Activated naive CD4-positive, alpha-beta T cell treated with Interleukin-2 at 50 U/mL for 16 hours (primary cell): ENCODE results near the gene MACF1.
"Not testable (repeated sequence)": the region's sequence is repeated elsewhere in the genome, so short reads cannot be mapped to it uniquely, and the experiment has no call there.

Source experiments
- DNase-seq: peaks from one replicate; pipeline ENCODE4 v3.0.0-alpha.2; 2020

MACF1 gene

GRCh38 chr1:39204441-39205081 lies at the start of gene MACF1:
Gene MACF1, plus strand, starts transcription at chr1:39204695. Its CDS starts 328 bp downstream, at chr1:39205023.
- peak; percentile 42 for DNase-seq

DNA sequence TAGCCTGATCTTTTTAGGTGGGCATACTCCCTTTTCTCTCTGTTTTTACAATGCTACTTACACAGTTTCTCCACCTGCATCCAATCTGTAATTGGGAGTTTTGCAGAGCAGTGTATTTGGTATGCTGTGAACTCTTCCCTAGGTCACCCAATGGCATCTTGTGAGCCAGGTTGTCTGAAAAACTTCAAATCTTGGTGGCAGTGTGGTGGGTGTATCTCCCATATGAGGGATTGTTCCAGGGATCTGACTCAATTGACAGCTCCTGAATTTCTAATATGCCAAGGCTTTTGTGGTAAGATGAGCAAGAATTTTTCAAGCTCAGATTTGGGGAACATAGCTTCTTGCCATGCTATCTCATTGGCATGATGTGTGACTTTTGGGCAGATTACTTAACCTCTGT lies 47.2 kb upstream of the MACF1 start:
- no peak for DNase-seq

GRCh38 chr1:39158327-39159086 lies 46.0 kb upstream of the MACF1 start:
- DNase-seq = no peak

DNA sequence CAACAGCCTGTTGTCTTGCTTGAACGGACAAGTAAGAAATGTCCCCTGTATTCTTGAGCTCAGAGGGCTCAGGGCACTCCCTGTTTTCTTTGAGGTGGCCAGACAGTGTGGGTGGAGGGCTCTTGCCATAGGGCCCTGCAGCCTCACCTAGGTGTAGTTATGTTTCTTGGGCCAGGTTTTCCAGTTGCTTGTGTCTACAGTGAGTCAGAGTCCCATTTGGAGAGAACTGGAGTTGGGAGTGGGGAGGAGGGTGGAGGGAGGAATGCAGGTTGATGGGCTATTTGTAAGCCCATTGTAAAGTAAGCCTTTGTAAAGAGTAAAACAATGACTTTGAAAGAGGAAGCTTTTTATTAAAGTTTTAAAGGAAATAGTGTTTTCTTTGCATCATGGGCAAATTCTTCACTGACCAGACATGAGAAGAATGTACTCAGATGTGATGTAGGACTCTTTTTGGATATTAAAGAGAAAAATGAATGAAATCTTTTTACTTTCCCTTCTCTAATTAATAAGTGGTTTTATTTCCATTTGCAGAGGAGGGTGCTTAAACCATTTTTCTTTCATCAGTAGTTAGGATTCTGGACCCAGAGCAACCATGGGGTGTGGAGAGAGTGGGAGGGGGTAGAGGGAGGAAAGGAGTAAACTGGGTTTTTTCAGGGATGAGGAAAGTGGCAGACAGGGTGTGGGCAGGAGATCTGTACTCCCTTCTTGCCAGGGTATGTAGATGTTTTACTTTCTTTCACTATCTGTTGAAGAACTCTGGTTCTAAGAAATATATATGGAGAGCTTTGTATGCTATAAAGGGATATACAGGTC lies 45.1 kb upstream of the MACF1 start:
- no peak for DNase-seq

- DNase-seq = no peak
Measured at GRCh38 chr1:39160703-39161102, 43.8 kb upstream of the MACF1 start.

DNA sequence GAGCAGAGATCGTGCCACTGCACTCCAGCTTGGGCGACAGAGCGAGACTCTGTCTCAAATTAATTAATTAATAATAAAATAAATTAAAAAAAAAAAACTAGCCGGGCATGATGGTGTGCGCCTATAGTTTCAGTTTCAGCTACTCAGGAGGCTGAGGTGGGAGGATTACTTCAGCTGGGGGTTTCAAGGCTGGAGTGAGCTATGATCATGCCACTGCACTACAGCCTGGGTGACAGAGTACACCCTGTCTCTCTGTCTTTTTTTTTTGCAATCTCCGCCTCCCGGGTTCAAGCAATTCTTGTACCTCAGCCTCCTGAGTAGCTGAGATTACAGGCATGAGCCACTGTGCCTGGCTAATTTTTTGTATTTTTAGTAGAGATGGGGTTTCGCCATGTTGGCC lies 42.7 kb upstream of the MACF1 start:
- not testable (repeated sequence) for DNase-seq

- no peak for DNase-seq
Measured at GRCh38 chr1:39163469-39163868, 41.0 kb upstream of the MACF1 start.

DNA sequence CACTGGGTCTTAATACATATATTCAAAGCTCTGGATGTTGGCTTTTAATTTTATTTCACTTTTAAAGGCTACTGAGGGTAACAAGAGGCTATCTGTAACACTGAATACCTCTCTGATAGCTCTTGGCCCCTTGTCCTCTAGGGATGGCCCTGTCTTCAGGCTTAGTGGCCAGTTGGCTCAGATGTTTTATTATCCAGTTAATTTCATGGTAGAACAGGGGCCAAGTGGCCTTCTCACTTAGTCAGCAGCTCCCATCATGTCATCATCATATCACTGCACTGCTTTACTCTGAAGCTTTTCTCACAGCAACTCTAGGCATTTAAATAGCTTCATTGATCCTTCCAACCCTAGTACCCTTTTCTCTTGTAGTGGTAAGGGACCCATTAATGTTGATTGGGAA lies 40.2 kb upstream of the MACF1 start:
- no peak for DNase-seq

- DNase-seq = no peak
Measured at GRCh38 chr1:39165049-39165448, 39.4 kb upstream of the MACF1 start.

GRCh38 chr1:39165488-39165887 lies 39.0 kb upstream of the MACF1 start:
- no peak for DNase-seq

DNA sequence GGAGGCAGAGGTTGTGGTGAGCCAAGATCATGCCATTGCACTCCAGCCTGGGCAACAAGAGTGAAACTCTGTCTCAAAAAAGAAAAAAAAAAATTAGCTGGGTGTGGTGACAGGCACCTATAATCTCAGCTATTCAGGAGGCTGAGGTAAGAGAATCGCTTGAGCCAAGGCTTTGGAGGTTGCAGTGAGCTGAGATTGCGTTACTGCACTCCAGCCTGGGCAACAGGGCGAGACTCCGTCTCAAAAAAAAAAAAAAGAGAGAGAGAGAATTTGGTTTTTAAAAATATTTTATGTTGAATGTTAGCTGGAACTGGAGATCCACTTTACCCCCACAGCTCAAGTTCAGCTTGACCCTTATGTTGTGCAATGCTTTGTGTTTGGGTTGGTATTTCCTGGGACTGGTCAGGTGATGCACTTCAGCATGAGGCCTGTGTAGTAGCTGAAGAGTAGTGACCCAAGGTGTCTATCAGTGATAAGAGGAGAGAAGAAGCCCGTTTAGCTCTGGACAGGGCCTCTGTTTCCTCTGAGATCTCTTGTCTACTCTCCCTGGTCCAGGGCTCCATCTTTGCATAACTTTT lies 36.8 kb upstream of the MACF1 start:
- DNase-seq = no peak

GRCh38 chr1:39168301-39169080 lies 36.0 kb upstream of the MACF1 start:
- DNase-seq = no peak

DNA sequence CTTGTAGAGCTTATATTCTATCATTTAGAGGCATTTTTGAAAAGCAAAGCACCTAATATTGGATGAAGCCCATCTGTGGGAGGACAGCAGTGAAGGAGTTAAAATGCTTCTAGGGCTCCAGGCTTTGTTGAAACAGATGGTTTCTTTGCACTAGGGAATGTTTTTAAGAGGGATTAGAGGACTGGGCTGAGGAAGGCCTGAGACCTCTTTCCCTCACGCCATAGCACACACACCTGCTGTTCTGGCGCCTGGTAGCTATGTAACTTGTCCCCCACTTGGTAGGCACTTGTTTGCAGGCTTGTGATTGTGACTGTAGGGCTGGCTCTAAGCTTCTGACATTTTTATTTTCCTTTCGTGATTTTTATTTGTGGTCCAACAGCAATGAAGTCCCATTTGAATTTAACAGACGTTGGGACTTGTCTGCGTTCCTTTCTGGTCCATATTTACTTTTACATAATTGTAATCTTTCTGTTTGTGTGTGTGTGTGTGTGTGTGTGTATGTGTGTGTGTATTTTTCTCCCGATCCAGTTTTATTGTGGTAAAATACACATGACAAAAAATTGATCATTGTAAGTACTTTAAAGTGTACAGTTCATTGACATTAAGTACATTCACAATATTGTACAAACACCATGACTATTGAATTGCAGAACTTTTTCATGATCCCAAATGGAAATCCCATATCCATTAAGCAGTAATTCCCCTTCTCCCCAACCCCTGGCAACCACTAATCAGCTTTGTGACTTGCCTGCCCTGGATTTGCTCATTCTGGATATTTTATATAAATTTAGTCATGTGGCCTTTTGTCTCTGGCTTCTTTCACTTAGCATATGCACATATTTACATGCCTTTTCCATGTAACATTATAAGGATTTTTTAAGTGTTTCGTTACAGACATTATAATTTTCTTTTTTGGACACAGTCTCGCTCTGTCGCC lies 33.5 kb upstream of the MACF1 start:
- DNase-seq = no peak

- no peak for DNase-seq
Measured at GRCh38 chr1:39173119-39173994, 31.1 kb upstream of the MACF1 start.

- no peak for DNase-seq
Measured at GRCh38 chr1:39173995-39174380, 30.5 kb upstream of the MACF1 start.

DNA sequence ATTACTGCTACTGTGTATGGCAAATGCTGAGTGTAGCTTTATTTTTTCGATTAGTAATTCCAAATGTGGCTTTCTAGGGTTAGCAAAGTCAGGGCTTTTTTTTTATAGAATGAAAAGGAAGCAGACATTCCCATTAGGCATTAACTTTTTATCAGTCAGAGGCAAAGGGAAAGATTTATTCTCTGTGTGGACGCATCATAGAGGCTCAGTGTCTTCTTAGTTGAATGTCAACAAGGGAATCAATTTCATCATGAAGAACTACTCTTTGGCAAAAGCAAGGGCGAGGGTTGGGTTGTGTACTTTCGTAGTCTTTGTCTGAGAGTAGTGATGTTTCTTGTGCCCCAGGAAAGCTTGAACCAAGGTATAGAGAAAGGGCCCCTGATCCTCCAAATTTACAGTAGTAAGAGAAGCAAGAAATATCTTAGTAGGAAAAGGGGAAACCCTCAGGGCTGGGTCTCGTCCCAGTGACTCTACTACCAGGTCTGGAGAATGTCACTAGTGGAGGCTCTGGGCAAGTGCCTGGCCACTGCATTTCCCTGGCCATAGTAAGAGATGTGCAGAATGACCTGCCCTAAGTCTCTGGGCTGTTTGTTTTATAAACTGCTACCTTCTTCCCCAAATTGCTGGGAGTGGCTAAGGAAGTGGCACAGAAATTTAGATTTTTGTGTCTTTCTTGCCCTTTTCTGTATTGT lies 30.0 kb upstream of the MACF1 start:
- no peak for DNase-seq

DNA sequence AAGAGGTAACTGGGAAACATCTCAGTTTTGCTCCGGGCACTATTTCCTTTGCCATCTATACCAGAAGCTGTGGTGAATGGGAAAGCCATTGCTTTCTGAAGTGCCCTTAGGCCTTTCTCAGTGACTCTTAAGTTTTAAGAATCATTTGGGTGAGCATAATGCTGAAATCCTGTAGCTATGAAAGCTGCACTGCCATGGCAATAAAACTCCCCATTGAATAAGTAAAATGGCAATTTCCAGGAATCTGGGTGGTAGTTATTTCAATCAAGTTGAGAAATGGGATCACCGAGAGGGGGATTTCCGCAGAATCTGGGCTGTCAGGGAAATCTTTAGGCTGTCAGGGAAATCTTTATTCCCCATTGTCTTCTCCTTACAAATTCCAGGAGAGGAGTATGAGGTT lies 26.8 kb upstream of the MACF1 start:
- DNase-seq = no peak

DNA sequence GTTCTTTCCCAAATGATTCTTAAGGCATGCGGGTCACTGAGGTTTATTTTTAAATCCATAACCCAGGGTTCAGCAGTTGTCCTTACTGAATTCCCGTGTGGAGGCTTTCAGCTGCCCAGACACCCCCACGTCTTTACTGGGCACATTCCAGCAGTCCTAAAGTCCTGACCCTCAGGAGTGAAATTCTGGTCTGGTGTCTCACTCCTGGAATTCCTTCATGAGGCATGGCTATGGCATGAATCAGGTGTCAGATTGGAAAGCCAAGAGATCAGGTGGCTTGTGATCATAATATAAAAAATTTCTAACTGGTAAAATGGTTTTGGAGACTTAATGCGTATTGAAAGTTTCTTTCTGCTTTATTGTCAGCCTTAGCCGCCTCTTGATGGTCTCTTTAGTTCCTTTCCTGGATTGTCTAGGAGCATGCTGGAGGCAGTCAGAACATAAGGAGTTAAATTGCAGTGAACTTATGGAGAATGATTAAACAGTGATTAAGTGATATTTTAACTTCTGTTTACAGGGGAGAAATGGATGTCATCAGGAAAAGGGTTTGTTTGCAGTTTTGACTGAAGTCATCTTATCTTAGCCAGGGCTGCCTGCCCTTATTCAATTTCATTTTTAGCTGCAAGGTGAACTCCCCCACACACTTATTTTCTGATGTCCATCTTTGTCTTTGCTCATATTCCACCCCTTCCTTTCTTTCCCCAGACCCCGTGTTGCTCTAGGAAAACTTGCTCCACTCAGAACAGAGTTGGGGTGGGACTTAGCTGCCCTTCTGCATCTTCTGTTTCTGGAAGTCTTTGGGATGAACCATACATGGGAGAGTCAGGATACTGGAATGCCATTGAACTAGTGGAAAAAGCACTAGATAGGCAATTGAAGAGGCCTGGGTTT lies 25.7 kb upstream of the MACF1 start:
- no peak for DNase-seq

GRCh38 chr1:39181311-39181710 lies 23.2 kb upstream of the MACF1 start:
- no peak for DNase-seq
